Activated CD4-positive, alpha-beta T cell treated with anti-CD3 and anti-CD28 coated beads for 1 hour (primary cell): ENCODE measurements around the gene NR2F1-AS1.
"Not testable (repeated sequence)": the region's sequence is repeated elsewhere in the genome, so short reads cannot be mapped to it uniquely, and the experiment has no call there.

Source experiments
- DNase-seq: peaks from one replicate; pipeline ENCODE4 v3.0.0-alpha.2; 2020

NR2F1-AS1 gene

DNA sequence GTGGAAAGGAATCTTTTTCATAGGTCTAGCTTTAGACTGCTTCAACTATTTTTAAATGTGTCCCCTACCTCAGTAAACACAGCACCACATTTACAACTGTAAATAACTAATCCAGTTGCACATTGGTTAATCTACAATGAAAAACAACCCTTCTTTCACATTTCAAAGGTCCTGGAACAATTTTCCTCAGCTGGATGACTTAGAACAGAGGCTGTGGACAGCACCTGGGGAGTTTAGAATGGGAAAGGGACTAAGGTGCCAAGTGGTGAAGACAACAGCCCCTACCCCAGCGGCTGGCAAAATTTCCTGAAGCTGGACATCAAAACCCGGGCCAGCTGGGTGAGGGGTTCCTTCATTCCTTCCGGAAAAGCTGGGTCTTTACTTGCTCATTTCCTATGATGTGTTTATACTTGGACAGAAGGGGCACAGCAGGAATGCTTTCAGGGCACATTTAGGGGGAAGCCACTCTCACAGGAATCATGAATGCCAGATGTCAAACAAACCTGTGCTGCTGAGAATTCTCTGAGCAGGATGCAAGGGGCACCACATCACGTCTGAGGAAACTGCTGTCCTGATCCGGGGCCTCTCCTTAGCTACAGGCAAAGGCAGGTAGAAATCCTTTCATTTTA, 158.3 kb downstream of the NR2F1-AS1 start:
- no peak for DNase-seq

DNA sequence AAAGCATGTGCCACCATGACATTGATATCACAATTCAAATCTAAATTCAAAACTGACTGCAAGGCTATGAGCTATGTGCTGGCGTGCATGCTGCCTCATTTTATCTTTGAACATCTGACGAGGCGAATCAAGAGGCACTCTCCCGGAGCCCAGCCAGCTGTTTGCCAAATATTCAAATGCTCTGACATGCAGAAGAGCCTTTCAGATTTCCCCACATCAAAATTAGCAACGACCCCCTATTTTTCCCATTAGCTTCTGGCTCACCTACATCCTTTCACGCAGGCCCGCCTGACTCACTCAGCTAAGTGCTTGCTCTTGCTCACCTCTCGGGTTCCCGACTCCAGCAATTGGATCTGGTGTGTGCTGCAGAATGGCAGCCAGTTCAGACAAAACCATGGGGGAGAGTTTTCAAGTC, 159.0 kb downstream of the NR2F1-AS1 start:
- DNase-seq: no peak

GRCh38 chr5:93421468-93421867, 159.6 kb downstream of the NR2F1-AS1 start:
- no peak for DNase-seq

- no peak for DNase-seq
These were observed 163.5 kb downstream of the NR2F1-AS1 start for GRCh38 chr5:93417490-93417889.

DNA sequence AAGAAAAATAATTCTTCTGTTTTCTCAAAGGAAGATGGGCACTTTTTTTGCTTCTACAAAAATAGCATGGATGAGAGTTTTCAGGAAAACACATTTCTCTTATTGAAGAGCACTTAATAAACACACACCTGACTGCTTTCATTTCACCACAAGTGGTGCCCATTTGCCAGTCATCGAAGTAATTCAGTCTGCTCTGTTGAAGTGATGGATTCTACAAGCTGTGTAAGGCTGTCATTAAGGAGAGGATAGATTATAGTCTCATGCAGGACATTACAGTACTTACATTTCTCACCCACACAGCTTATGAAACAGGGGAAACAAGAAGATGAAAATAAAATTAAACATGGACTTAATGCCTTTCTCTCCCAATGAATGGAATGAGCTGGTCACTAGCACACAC, 165.2 kb downstream of the NR2F1-AS1 start:
- DNase-seq: no peak

DNA sequence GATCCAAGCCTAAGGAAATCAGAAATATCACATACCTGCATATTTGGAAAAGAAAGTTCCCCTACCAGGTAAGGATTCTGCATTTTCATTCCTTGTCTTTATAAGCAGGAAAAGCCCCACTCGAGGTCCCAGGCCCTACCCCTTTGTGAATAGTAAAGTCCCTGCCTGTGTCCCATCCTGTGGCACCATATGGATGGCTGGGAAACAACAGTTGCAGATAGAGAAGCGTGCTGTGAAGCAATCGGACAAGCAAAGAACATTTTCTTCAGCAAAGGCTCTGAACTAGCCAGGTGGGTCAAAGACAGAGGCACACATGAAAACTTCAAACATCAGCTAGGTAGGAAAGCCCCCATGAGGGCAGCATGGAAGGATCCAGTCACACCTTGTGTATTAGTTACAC, 169.3 kb downstream of the NR2F1-AS1 start:
- no peak for DNase-seq

DNA sequence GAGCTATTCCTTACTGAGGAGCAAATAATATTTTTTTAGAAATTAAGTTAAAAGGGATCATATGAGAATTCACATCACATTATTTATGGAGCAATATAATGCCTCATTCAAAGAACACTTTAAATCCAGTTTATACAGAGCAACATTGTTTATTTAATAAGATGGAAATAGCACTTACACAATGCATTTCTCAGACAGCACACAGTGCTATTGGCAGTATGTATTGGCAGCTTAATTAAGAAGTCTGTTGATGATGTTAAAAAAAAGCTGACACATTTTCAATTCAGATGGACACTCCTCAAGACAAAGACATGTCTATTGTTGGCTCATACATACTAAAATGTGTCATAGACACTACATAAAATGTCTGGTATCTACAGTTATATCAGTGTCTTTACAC, 171.3 kb downstream of the NR2F1-AS1 start:
- DNase-seq: no peak

DNA sequence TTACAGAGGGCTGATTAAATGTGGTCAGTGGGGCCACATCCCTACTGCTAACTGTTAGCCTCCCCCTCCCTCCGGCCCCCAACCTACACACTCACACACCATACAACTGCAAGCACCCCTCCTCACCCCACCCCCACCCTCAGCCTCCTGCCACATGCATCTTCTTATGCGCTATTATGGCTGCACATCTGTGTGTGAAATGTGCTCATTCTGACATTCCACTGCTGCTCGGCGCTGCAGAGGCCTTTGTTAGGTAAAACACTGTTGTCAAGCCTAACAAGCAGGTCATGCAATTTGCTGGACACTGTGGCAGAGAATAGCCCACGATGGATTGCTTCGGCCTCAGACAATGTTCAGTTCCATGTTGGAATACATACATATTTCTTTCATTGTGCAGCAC, 173.6 kb downstream of the NR2F1-AS1 start:
- DNase-seq: no peak

- no peak for DNase-seq
These were observed 174.0 kb downstream of the NR2F1-AS1 start for GRCh38 chr5:93406971-93407401.

- no peak for DNase-seq
These were observed 176.8 kb downstream of the NR2F1-AS1 start for GRCh38 chr5:93404246-93404645.

GRCh38 chr5:93403141-93403928, 177.7 kb downstream of the NR2F1-AS1 start:
- no peak for DNase-seq

DNA sequence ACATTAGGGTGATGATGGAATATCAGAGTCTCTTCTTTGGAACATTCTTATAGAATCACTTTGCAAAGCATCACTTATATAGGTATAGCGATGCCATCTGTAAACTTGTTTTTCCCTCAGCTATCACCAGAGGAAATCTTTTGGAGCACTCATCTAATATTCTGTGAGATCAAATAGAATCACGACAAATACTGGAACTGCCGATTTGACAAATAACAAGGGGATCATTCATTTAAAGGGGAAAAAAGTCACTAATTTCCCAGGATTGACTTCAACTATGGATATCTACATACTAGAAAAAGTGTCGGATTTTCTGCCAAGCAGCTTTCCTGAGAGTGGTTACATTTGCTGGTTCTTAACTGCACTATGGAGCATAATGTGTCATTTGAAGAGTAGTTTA, 178.6 kb downstream of the NR2F1-AS1 start:
- DNase-seq: no peak

DNA sequence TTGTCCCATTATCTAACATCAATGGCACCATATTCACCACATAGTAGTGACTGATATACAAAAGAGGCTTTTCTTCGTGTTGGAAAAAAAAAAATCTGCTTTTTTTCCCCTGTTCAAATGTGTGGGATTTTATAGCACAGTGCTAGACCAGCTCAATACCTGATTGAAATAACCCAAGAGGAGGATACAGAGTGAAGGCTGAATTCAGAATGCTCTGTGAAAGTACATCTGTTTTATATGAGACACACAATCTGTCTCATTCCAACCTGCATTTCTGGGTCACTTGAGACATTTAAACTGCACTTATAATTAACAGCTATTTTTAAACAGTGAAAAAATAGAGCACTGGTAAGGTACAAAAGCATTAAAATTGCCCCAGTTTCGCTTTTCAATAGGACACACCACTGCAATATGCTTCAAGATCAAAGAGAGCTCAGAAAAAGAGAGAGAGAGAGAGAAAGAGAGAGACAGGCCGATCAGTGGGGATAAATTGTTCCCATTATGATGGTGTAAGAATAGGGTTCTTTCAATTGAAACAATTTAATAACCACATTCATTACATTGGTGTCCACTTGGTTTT, 179.3 kb downstream of the NR2F1-AS1 start:
- DNase-seq: no peak

DNA sequence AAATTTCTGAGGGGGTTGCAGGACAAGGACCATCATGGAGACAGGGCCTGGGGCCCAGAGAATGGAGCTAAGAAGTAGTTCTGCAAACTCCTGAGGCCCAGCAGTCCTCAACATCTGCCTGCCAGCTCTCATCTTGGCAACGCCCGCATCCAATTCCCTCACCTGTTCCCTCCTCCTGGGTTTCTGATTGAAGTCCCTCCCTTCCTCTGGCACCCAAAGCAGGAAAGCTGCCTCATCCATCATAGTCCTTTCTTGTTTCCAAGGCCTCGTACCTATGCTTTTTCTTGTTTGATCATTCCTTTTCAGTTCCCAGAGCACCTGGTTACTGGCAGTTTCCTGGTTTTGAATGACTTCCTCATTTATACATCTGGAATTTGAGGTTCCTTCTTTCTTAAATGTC, 181.3 kb downstream of the NR2F1-AS1 start:
- no peak for DNase-seq

- no peak for DNase-seq
These were observed 185.0 kb downstream of the NR2F1-AS1 start for GRCh38 chr5:93395971-93396379.

DNA sequence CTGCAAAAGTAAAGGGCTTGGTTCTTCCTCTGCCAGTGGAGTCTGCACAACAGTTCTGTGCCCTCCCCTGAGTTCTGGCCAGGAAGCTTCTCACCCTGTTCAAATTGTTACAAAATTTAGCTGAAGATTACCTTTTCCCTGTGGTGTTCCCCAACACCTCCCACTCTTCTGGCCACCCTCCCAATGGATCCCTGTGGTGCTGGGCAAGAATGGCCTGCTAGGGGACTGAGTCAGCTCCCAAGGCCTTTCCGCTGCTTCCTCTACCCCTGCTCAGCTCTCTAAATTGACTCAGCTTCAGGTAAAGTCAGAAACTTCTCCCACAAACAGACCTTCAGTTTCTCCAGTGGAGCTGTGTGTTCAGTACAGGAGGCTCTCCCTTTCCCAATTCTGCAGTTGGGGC, 186.0 kb downstream of the NR2F1-AS1 start:
- no peak for DNase-seq

- no peak for DNase-seq
These were observed 186.7 kb downstream of the NR2F1-AS1 start for GRCh38 chr5:93394301-93394700.

DNA sequence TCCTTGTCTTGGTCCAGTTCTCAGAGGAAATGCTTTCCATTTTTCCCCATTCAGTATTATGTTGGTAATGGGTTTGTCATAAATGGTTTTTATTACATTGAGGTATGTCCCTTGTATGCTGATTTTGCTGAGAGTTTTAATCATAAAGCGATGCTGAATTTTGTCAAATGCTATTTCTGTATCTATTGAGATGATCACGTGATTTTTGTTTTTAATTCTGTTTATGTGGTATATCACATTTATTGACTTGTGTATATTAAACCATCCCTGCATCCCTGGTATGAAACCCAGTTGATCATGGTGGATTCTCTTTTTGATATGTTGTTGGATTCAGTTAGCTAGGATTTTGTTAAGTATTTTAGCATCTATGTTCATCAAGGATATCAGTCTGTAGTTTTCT, 189.8 kb downstream of the NR2F1-AS1 start:
- not testable (repeated sequence) for DNase-seq

GRCh38 chr5:93385655-93386054, 195.4 kb downstream of the NR2F1-AS1 start:
- no peak for DNase-seq

DNA sequence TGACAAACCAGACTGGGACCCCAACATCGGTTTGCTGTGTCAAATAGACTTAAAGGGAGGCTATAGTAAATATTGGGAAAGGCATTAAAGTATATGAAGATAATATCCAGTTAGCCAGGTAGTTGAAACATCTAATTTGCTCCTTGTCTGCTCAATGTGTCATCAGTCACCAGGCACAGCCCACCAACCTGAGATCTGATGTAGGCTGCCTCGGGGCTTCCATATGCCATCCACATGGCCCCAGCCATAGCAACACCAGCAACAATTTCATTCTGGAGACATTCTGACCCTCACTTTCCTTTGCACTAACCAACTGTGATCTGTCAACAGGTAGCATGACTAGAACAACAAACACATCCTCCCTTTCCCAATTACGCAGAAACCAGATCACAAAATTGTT, 196.0 kb downstream of the NR2F1-AS1 start:
- DNase-seq: no peak

DNA sequence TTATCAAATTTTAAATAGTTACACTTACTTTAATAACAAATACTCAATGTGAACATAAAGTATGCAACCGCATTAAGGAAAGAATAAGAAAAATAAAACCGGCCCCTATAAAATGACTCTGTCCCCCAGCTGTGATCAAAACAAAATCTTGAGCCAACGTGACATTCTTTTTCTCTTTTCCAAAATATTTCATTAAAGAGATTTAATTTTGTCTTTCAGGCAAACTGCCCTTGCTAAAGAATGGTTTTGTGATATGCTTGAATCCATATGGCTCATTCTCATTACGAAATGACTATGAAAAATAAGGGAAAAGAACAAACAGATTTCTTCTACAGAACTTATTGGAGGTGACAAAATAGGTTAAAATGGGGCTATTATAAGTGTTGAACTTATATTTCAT, 197.0 kb downstream of the NR2F1-AS1 start:
- no peak for DNase-seq

GRCh38 chr5:93382188-93382825, 198.7 kb downstream of the NR2F1-AS1 start:
- DNase-seq: no peak

GRCh38 chr5:93381057-93381456, 200.0 kb downstream of the NR2F1-AS1 start:
- no peak for DNase-seq

DNA sequence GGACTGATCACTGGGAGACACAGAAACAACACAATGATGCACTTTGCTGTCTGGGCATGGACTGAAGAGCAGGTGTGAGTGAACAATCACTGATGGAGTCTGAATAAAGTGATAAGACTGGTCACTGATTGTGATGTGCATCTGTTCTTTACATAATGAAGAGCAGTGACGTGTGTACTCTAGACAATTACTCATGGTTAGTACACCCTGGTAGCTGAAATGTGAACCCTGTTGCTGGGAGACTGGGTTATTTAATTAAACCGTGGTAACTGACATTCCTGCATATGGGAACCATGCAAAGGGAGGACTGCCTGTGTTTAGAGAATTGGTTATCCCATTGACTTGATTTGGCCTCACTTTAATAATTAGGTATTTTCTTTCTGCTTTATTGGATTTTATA, 202.9 kb downstream of the NR2F1-AS1 start:
- DNase-seq: no peak
